Myocyte (in vitro differentiated cells): ENCODE results near the gene GALNTL6. TPM values are rescaled to one million over a fixed set of nuclear protein-coding genes. Genes with fewer than 3 reads are reported as not detected.

Source experiments
- DNase-seq: peaks from one replicate; pipeline ENCODE4 v3.0.0-alpha.2; 2012; ENCODE audit warnings: low read depth
- total RNA-seq: library from RNA; depleted of rRNA; stranded (reverse); fragments of >200 nt; gene quantifications from 2 replicates; pipeline ENCODE4 v1.2.3, GENCODE V29; 2014

GALNTL6 gene
- total RNA-seq, 1 donor from 2014 or later: 1.2 TPM

GRCh38 chr4:171876636-171877035, 63.4 kb downstream of the GALNTL6 start:
- DNase-seq: no peak

GRCh38 chr4:171880136-171880535, 66.9 kb downstream of the GALNTL6 start:
- DNase-seq: peak; percentile 62

- DNase-seq: no peak
Observed at GRCh38 chr4:171889681-171890080, 76.5 kb downstream of the GALNTL6 start.

- DNase-seq: no peak
Observed at GRCh38 chr4:171891038-171891437, 77.8 kb downstream of the GALNTL6 start.

GRCh38 chr4:171896426-171896825, 83.2 kb downstream of the GALNTL6 start:
- DNase-seq: no peak

DNA sequence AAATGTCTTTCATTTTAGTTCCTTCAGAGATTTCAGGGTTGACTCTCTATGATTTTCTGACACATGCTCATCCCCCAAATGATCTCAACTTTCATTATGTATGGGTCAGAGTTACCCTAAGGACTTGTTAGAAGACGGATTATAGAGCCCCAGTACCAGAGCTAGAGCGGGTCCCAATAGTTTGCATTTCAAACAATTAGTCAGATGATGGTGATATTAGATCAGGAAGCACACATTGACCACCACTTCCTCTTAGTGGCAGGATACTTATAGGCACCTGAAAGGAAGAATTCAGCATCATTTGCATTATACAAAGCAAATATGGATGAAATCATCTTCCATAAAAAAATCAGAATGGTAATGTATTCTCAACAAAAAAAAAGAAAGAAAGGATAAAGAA, 106.1 kb downstream of the GALNTL6 start:
- DNase-seq: no peak

GRCh38 chr4:171920901-171921300, 107.7 kb downstream of the GALNTL6 start:
- no peak for DNase-seq

DNA sequence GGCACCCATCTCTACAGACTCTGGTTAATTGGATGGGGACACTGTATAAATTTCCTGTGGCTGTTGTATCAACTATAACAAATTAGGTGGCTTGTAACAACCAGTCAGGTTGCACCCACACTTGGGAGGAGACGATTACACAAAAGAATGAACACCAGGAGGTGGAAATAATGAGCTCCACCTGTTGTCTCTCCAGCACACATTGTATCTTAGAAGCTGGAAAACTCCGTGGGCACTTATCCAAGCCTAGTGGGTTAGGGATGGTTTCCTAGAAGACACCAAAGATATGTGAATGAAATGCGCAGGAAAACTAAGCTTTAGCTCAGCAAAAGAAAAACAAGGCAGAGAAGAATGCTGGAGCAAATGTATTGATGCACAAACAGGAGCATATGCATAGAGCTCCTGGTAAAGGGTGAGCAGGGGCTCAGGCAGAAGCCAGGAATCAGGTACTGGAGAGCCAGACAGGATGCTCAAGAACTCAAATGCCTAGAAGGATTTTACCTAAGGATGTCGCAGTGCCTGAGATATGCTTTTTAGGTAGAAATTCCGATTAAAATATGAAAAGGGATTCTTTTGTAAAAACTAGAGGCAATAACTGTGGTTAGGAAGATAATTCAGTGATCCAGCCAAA, 111.7 kb downstream of the GALNTL6 start:
- DNase-seq: peak; percentile 27

DNA sequence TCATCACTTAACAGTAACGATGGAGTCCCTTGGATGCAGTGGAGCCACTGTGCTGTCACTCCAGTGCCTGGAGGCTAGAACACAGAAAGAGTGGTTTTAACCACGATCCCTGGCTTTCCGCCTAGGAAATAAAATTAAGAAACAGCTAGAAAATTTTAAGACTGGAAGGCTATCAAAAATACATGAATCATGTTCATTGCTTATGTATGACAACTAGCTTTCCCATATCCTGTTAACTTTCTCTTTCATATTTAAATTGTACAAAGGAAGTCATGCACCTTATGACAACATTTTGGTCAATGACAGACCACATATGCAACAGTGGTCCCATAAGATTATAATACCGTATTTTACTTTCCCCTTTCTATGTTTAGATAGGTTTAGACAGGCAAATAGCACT, 115.1 kb downstream of the GALNTL6 start:
- DNase-seq: no peak

DNA sequence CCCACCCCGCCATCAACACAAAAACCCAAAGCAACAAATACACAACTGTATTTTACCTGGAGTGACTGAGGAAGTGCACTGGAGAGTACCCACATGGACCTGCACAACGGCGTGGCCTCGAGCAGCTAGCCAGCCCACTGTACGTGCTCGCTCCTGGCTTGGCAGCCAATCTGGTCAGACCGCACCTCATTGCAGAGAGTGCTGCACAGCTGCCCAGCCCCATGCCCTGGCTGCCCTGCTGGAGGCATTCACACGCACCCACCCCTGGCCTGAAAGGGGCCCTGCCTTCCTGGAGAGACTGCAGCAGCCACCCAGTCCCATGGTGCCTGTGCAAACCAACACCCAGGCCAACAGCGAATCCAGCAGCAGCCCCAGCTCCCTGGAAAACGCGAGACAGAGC, 116.3 kb downstream of the GALNTL6 start:
- DNase-seq: no peak

GRCh38 chr4:171929907-171930306, 116.7 kb downstream of the GALNTL6 start:
- DNase-seq: no peak

- no peak for DNase-seq
Observed at GRCh38 chr4:171932238-171932637, 119.0 kb downstream of the GALNTL6 start.

GRCh38 chr4:171940656-171941055, 127.5 kb downstream of the GALNTL6 start:
- no peak for DNase-seq

GRCh38 chr4:171947400-171947799, 134.2 kb downstream of the GALNTL6 start:
- DNase-seq: no peak

- DNase-seq: no peak
Observed at GRCh38 chr4:171948038-171948437, 134.8 kb downstream of the GALNTL6 start.

GRCh38 chr4:171954650-171955049, 141.4 kb downstream of the GALNTL6 start:
- DNase-seq: no peak

- no peak for DNase-seq
Observed at GRCh38 chr4:171956678-171957077, 143.5 kb downstream of the GALNTL6 start.

GRCh38 chr4:171962110-171962509, 148.9 kb downstream of the GALNTL6 start:
- DNase-seq: no peak

DNA sequence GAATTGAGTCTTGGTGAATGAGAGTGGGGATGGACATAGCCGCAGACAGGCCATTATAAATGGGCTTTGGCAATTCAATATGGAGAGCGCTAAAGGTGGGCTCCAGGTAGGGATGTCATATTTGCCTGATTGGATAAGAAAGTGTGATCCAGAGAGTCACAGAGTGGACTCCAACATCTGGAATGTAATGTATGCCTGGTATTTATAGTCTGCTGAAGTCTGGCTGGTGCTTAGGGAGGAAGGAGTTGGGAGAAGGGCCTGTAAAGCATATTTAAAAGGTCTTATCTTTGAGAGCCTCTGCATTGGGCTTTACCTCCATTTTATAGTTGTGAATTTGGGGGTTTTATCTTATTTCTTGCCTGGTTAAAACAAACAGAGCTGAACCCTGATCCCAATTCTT, 153.2 kb downstream of the GALNTL6 start:
- DNase-seq: no peak

GRCh38 chr4:171978216-171978615, 165.0 kb downstream of the GALNTL6 start:
- DNase-seq: no peak

DNA sequence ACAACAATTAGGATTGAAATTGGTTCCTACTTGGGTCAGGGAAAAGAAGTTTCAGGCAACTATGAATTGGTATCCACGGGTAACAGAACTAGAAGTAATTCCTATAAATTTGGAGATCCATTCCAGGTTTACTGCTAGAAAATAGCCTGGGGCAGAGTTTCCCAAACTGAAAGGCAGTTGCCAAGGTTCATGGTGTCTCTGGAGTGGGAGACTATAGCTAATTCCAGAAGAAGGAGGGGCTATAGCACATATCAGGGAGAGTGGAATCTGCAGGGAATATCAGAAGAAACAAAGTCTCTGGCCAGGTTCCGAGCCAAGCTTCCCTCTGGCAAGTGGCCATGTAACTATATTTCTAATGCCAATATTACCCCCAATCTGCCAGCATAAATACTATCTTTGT, 166.3 kb downstream of the GALNTL6 start:
- DNase-seq: no peak

GRCh38 chr4:171981185-171981584, 168.0 kb downstream of the GALNTL6 start:
- DNase-seq: no peak

GRCh38 chr4:171983935-171984805, 171.0 kb downstream of the GALNTL6 start:
- no peak for DNase-seq
